CD4-positive, CD25-positive, alpha-beta regulatory T cell (primary cell): ENCODE measurements around the gene ADGRG6. TPM values are rescaled to one million over a fixed set of nuclear protein-coding genes. Genes with fewer than 3 reads are reported as not detected.
A peak's percentile ranks its signal among the peaks of the same experiment; 100 is the strongest.

Experiments used
- ATAC-seq, 2 donors: fragments of 150-1000 bp; cut with Tn5 transposase; one replicate each; pipeline ENCODE4 v1.10.0; 2021; ENCODE audit warnings: low read depth in 2 of 2, moderate number of reproducible peaks in 2 of 2, moderate library complexity in 1 of 2
- DNase-seq, 3 donors: peaks; one replicate each; pipeline versions ENCODE4 v3.0.0 to v3.0.0-alpha.2; 2012 to 2022; ENCODE audit warnings: mixed read lengths in 1 of 3
- H3K27ac ChIP-seq: one replicate; pipeline ENCODE4 v1.7.0; 2013; ENCODE audit warnings: mild to moderate bottlenecking, low read length; ENCODE audit not compliant: insufficient read depth, poor library complexity, severe bottlenecking
- H3K27me3 ChIP-seq: one replicate; pipeline ENCODE4 v1.7.0; 2013; ENCODE audit warnings: low read length; ENCODE audit not compliant: control insufficient read depth, insufficient read depth
- H3K36me3 ChIP-seq: one replicate; pipeline ENCODE4 v1.7.0; 2013; ENCODE audit warnings: mild to moderate bottlenecking, low read length, moderate library complexity; ENCODE audit not compliant: control insufficient read depth, insufficient read depth
- H3K4me1 ChIP-seq: 2 replicates; pipeline ENCODE4 v1.7.0; 2013; ENCODE audit warnings: mild to moderate bottlenecking, low read length; ENCODE audit not compliant: insufficient read depth, control insufficient read depth, poor library complexity, severe bottlenecking
- H3K4me3 ChIP-seq: one replicate; pipeline ENCODE4 v1.7.0; 2013; ENCODE audit warnings: low read depth, mild to moderate bottlenecking, low read length, moderate library complexity
- H3K9me3 ChIP-seq, 2 experiments: 1 replicate in 1 of 2; 2 replicates in 1 of 2; pipeline ENCODE4 v1.7.0; 2013; ENCODE audit warnings: low read length in 2 of 2, mild to moderate bottlenecking in 1 of 2, moderate library complexity in 1 of 2; ENCODE audit not compliant: control insufficient read depth in 2 of 2
- H3K27ac Mint-ChIP-seq, 3 donors: one replicate each; pipeline ENCODE4 v1.8.0; 2020 to 2022; ENCODE audit warnings: mild to moderate bottlenecking in 3 of 3, mixed read lengths in 3 of 3, moderate library complexity in 2 of 3
- H3K27me3 Mint-ChIP-seq: one replicate; pipeline ENCODE4 v1.8.0; 2022; ENCODE audit warnings: mild to moderate bottlenecking, mixed read lengths
- H3K36me3 Mint-ChIP-seq: one replicate; pipeline ENCODE4 v1.8.0; 2020; ENCODE audit warnings: mixed read lengths
- H3K4me1 Mint-ChIP-seq, 4 donors: one replicate each; pipeline ENCODE4 v1.8.0; 2020 to 2022; ENCODE audit warnings: mixed read lengths in 4 of 4, mild to moderate bottlenecking in 1 of 4
- H3K4me3 Mint-ChIP-seq, 4 donors: one replicate each; pipeline ENCODE4 v1.8.0; 2020 to 2022; ENCODE audit warnings: mild to moderate bottlenecking in 4 of 4, mixed read lengths in 4 of 4, moderate library complexity in 3 of 4
- H3K9me3 Mint-ChIP-seq, 7 donors: one replicate each; pipeline ENCODE4 v1.8.0; 2020 to 2022; ENCODE audit warnings: mixed read lengths in 7 of 7, mild to moderate bottlenecking in 3 of 7, moderate library complexity in 2 of 7
- polyA plus RNA-seq, 4 donors: library from polyadenylated mRNA; unstranded; fragments of 300-500 nt; fragmentation: Illumina TruSeq; gene quantifications; one replicate each; pipeline ENCODE4 v1.2.3, GENCODE V29; 2021
- total RNA-seq: library from RNA; stranded (reverse); gene quantifications from one replicate; pipeline ENCODE4 v1.2.3, GENCODE V29; 2022

The ADGRG6 gene
- total and polyA plus RNA-seq, 5 donors from 2014 or later = 0.74 TPM; not detected in 4

GRCh38 chr6:142324111-142324510, 22.3 kb downstream of the ADGRG6 start:
- no peaks in the 10 kb centered on the region for H3K27me3 ChIP-seq
- H3K9me3 Mint-ChIP-seq = no peaks in the 10 kb centered on the region

GRCh38 chr6:142325111-142325510, 23.3 kb downstream of the ADGRG6 start:
- H3K9me3 Mint-ChIP-seq = no peaks in the 10 kb centered on the region
- DNase-seq = no peak
- no peak for ATAC-seq
- Histone ChIP-seq H3K9me3 (no peaks in the 10 kb centered on the region), H3K27ac (no peak overlapping the region), H3K36me3 (no peaks in the 10 kb centered on the region), H3K4me3 (no peak overlapping the region), H3K27me3 (no peaks in the 10 kb centered on the region), H3K4me1 (no peaks in the 10 kb centered on the region)
- no peaks in the 10 kb centered on the region for H3K4me1 Mint-ChIP-seq
- no peak overlapping the region for H3K4me3 Mint-ChIP-seq
- H3K27ac Mint-ChIP-seq = no peak overlapping the region
- no peaks in the 10 kb centered on the region for H3K36me3 Mint-ChIP-seq
- no peaks in the 10 kb centered on the region for H3K27me3 Mint-ChIP-seq

More at GRCh38 chr6:142324111-142324510, 22.3 kb downstream of the ADGRG6 start:
- Mint-ChIP-seq H3K4me3 (no peak overlapping the region), H3K27ac (no peak overlapping the region), H3K27me3 (no peaks in the 10 kb centered on the region), H3K36me3 (no peaks in the 10 kb centered on the region), H3K4me1 (no peaks in the 10 kb centered on the region)
- ATAC-seq (no peak), DNase-seq (no peak)
- no peak overlapping the region for H3K27ac ChIP-seq
- no peaks in the 10 kb centered on the region for H3K4me1 ChIP-seq
- H3K9me3 ChIP-seq = no peaks in the 10 kb centered on the region
- H3K4me3 ChIP-seq = no peak overlapping the region
- no peaks in the 10 kb centered on the region for H3K36me3 ChIP-seq

GRCh38 chr6:142326540-142326939, 24.7 kb downstream of the ADGRG6 start:
- Histone ChIP-seq H3K27ac (no peak overlapping the region), H3K27me3 (no peaks in the 10 kb centered on the region), H3K4me3 (no peak overlapping the region), H3K4me1 (no peaks in the 10 kb centered on the region), H3K9me3 (no peaks in the 10 kb centered on the region), H3K36me3 (no peaks in the 10 kb centered on the region)
- Mint-ChIP-seq H3K9me3 (no peaks in the 10 kb centered on the region), H3K4me1 (peaks cover 0 to 5% (median 0%) of the 10 kb centered on the region in 4 donors), H3K27me3 (no peaks in the 10 kb centered on the region), H3K4me3 (no peak overlapping the region), H3K27ac (no peak overlapping the region), H3K36me3 (no peaks in the 10 kb centered on the region)
- ATAC-seq = no peak
- no peak for DNase-seq

GRCh38 chr6:142328070-142328469, 26.3 kb downstream of the ADGRG6 start:
- Histone ChIP-seq H3K27me3 (no peaks in the 10 kb centered on the region), H3K4me1 (no peaks in the 10 kb centered on the region), H3K9me3 (no peaks in the 10 kb centered on the region), H3K27ac (no peak overlapping the region), H3K4me3 (no peak overlapping the region), H3K36me3 (no peaks in the 10 kb centered on the region)
- Mint-ChIP-seq H3K27me3 (no peaks in the 10 kb centered on the region), H3K27ac (no peak overlapping the region), H3K4me3 (no peak overlapping the region), H3K9me3 (no peaks in the 10 kb centered on the region), H3K4me1 (peaks cover 0 to 5% (median 0%) of the 10 kb centered on the region in 4 donors), H3K36me3 (no peaks in the 10 kb centered on the region)
- ATAC-seq (no peak), DNase-seq (no peak)

GRCh38 chr6:142329486-142330113, 27.8 kb downstream of the ADGRG6 start:
- ATAC-seq (no peak), DNase-seq (no peak)
- peaks cover 0 to 5% (median 0%) of the 10 kb centered on the region in 4 donors for H3K4me1 Mint-ChIP-seq
- H3K27me3 Mint-ChIP-seq = no peaks in the 10 kb centered on the region
- Histone ChIP-seq H3K4me3 (no peak overlapping the region), H3K27ac (no peak overlapping the region), H3K4me1 (no peaks in the 10 kb centered on the region), H3K9me3 (no peaks in the 10 kb centered on the region), H3K27me3 (peaks cover 4% of the 10 kb centered on the region), H3K36me3 (no peaks in the 10 kb centered on the region)
- H3K9me3 Mint-ChIP-seq = no peaks in the 10 kb centered on the region
- H3K4me3 Mint-ChIP-seq = no peak overlapping the region
- no peak overlapping the region for H3K27ac Mint-ChIP-seq
- no peaks in the 10 kb centered on the region for H3K36me3 Mint-ChIP-seq

GRCh38 chr6:142331075-142331551, 29.3 kb downstream of the ADGRG6 start:
- Mint-ChIP-seq H3K36me3 (no peaks in the 10 kb centered on the region), H3K4me3 (no peak overlapping the region), H3K27me3 (no peaks in the 10 kb centered on the region), H3K9me3 (no peaks in the 10 kb centered on the region), H3K27ac (no peak overlapping the region), H3K4me1 (peaks cover 0 to 5% (median 0%) of the 10 kb centered on the region in 4 donors)
- Histone ChIP-seq H3K27me3 (peaks cover 4% of the 10 kb centered on the region), H3K27ac (no peak overlapping the region), H3K36me3 (no peaks in the 10 kb centered on the region), H3K9me3 (no peaks in the 10 kb centered on the region), H3K4me3 (no peak overlapping the region), H3K4me1 (no peaks in the 10 kb centered on the region)
- peak in 1 of 3 donors; percentile 23 for DNase-seq
- no peak for ATAC-seq

GRCh38 chr6:142331601-142332000, 29.8 kb downstream of the ADGRG6 start:
- H3K36me3 Mint-ChIP-seq = no peaks in the 10 kb centered on the region
- H3K27me3 Mint-ChIP-seq = no peaks in the 10 kb centered on the region
- Histone ChIP-seq H3K9me3 (no peaks in the 10 kb centered on the region), H3K27ac (no peak overlapping the region), H3K4me1 (no peaks in the 10 kb centered on the region), H3K36me3 (no peaks in the 10 kb centered on the region), H3K4me3 (no peak overlapping the region), H3K27me3 (peaks cover 4% of the 10 kb centered on the region)
- ATAC-seq (no peak), DNase-seq (no peak)
- H3K4me3 Mint-ChIP-seq = no peak overlapping the region
- no peaks in the 10 kb centered on the region for H3K9me3 Mint-ChIP-seq
- H3K27ac Mint-ChIP-seq = no peak overlapping the region
- H3K4me1 Mint-ChIP-seq = peaks cover 0 to 5% (median 0%) of the 10 kb centered on the region in 4 donors
